ENCODE measurements around the gene TPD52L1.

DNA sequence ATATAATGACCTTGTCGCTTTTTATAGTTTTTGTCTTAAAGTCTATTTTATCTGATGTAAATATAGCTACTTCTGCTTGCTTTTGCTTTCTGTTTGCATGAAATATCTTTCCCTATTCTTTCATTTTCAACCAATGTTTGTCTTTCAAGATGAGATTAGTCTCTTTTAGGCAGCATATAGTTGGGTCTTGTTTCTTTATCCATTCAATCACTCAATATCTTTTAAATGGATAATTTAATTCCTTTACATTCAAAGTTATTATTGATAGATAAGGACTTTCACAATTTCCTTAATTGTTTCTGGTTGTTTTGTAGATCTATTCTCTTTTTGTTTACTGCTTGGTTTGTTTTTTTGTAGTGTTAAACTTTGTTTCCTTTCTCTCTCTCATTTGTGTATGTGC lies 43.5 kb upstream of the TPD52L1 start:
- TF ChIP-seq CTCF (IDR thresholded peaks at IDR 0.05; ENCODE audit: low read depth, low read length, poor library complexity, severe bottlenecking) (no peak), EZH2phosphoT487 (IDR thresholded peaks at IDR 0.05; ENCODE audit: borderline replicate concordance, low read length) (no peak)
